ENCODE measurements around the gene PSME2. TPM values are rescaled to one million over a fixed set of nuclear protein-coding genes. Genes with fewer than 3 reads are reported as not detected.

The PSME2 gene
- total and polyA plus RNA-seq, 9 of the 15 experiments (the other 6 are each of a cell fraction or from before 2014, with no cell fraction given) = 111 to 579 (median 159) TPM

DNA sequence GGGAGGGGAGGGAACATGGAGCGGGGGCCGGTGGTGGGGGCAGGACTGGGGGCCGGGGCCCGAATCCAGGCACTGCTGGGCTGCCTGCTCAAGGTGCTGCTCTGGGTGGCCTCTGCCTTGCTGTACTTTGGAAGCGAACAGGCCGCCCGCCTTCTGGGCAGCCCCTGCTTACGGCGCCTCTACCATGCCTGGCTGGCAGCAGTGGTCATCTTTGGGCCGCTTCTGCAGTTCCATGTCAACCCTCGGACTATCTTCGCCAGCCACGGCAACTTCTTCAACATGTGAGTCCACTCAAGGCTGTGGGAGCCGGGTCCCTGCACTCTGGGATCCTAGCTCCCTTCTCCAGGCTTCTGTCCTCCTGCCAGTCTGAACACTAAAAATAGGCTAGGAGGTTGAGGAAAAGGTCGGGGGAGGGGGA, 14.9 kb downstream of the PSME2 start:
- intact Hi-C loops (cut with micrococcal nuclease) (no loop called here), in situ Hi-C loops (cut with MboI) (no loop called here)
- H3K9me3 ChIP-seq (replicated peaks; ENCODE audit: control insufficient read depth, insufficient read depth, low read depth, low read length) = no peaks in the 10 kb centered on the region
- ATAC-seq (no peak), DNase-seq (ENCODE audit: extremely low read depth in 1 of 4, low spot score in 3 of 4) (no peak), FAIRE-seq (no peak)
- no peaks in the 10 kb centered on the region for H3K9me1 ChIP-seq (ENCODE audit: control insufficient read depth, insufficient read depth, low read length)
- peaks cover 4 to 23% of the 10 kb centered on the region in 2 experiments; a peak in 4 of 5 replicates for H3K4me1 ChIP-seq (replicated peaks in 1 of 2; ENCODE audit: control insufficient read depth in 2 of 2, insufficient read depth in 2 of 2, low read length in 2 of 2)
- H3K36me3 ChIP-seq (ENCODE audit: control insufficient read depth, insufficient read depth, low read length) = no peaks in the 10 kb centered on the region
- H3K9ac ChIP-seq (ENCODE audit: insufficient read depth in 1 of 2, low read depth in 2 of 2, low read length in 2 of 2) = no peak overlapping the region
- ChIA-PET POLR2A (no interaction called here), CTCF (ENCODE audit: low intra/inter-chr PET ratio) (no interaction called here)
- H3K27me3 ChIP-seq (ENCODE audit: control insufficient read depth in 2 of 2, insufficient read depth in 2 of 2, low read length in 2 of 2) = no peaks in the 10 kb centered on the region
- no peak overlapping the region for H3K4me3 ChIP-seq
- TF ChIP-seq ZBTB8A (IDR thresholded peaks at IDR 0.05; ENCODE audit: partially characterized antibody) (no peak), SMAD2 (IDR thresholded peaks at IDR 0.05; ENCODE audit: low read depth, low read length) (no peak), NUFIP1 (IDR thresholded peaks at IDR 0.05; ENCODE audit: partially characterized antibody) (no peak), ZNF766 (CRISPR knock-in tag; conservative IDR thresholded peaks at IDR 0.05) (no peak), ZNF23 (CRISPR knock-in tag; IDR thresholded peaks at IDR 0.05) (no peak), ZNF232 (CRISPR knock-in tag; IDR thresholded peaks at IDR 0.05) (no peak), HMGN3 (IDR thresholded peaks at IDR 0.05; ENCODE audit: borderline replicate concordance, extremely low read depth, insufficient read length, low read depth, low read length) (no peak), ZNF165 (CRISPR knock-in tag; IDR thresholded peaks at IDR 0.05; ENCODE audit: borderline replicate concordance) (no peak), PRPF4 (IDR thresholded peaks at IDR 0.05; ENCODE audit: insufficient read depth, low read depth, low read length, poor library complexity, severe bottlenecking) (no peak), MTA1 (IDR thresholded peaks at IDR 0.05; ENCODE audit: borderline replicate concordance) (no peak), TRIM28 (IDR thresholded peaks at IDR 0.05) (no peak), ILF3 (IDR thresholded peaks at IDR 0.05; ENCODE audit: borderline replicate concordance) (no peak), PHF8 (IDR thresholded peaks at IDR 0.05; ENCODE audit: borderline replicate concordance, low read length) (no peak), GATA2 (CRISPR knock-in tag; IDR thresholded peaks at IDR 0.05) (no peak), MIER1 (IDR thresholded peaks at IDR 0.05; ENCODE audit: low read depth) (no peak)
- TF ChIP-seq, protein P1, sequence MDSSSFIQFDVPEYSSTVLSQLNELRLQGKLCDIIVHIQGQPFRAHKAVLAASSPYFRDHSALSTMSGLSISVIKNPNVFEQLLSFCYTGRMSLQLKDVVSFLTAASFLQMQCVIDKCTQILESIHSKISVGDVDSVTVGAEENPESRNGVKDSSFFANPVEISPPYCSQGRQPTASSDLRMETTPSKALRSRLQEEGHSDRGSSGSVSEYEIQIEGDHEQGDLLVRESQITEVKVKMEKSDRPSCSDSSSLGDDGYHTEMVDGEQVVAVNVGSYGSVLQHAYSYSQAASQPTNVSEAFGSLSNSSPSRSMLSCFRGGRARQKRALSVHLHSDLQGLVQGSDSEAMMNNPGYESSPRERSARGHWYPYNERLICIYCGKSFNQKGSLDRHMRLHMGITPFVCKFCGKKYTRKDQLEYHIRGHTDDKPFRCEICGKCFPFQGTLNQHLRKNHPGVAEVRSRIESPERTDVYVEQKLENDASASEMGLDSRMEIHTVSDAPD (CRISPR knock-in tag; IDR thresholded peaks at IDR 0.05) = no peak
- TF ChIP-seq, protein P2, sequence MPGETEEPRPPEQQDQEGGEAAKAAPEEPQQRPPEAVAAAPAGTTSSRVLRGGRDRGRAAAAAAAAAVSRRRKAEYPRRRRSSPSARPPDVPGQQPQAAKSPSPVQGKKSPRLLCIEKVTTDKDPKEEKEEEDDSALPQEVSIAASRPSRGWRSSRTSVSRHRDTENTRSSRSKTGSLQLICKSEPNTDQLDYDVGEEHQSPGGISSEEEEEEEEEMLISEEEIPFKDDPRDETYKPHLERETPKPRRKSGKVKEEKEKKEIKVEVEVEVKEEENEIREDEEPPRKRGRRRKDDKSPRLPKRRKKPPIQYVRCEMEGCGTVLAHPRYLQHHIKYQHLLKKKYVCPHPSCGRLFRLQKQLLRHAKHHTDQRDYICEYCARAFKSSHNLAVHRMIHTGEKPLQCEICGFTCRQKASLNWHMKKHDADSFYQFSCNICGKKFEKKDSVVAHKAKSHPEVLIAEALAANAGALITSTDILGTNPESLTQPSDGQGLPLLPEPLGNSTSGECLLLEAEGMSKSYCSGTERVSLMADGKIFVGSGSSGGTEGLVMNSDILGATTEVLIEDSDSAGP (CRISPR knock-in tag; IDR thresholded peaks at IDR 0.05) = no peak
- H3K27ac ChIP-seq (ENCODE audit: extremely low read depth, low read depth, low read length) = no peak overlapping the region
- H2AFZ ChIP-seq (ENCODE audit: low read depth, low read length) = no peak overlapping the region
- H4K20me1 ChIP-seq (replicated peaks; ENCODE audit: control insufficient read depth, insufficient read depth, low read length) = no peaks in the 10 kb centered on the region
- no peak overlapping the region for H3K4me2 ChIP-seq (ENCODE audit: insufficient read depth, low read length)
- BruUV-seq (replicated peaks) = no TSS peak
- WGBS (ENCODE audit: insufficient coverage, low coverage, missing lambda C conversion rate) = 88% methylated on average over 8 of the region's 15 CpGs
- H3K79me2 ChIP-seq (ENCODE audit: control insufficient read depth, insufficient read depth, low read length) = peaks cover under 1% of the 10 kb centered on the region; the same call in 1 of the 3 replicates

All from K562 (cell line).